Endothelial cell of umbilical vein (primary cell): ENCODE measurements around the gene RMDN3. TPM values are rescaled to one million over a fixed set of nuclear protein-coding genes. Genes with fewer than 3 reads are reported as not detected.

Experiments
- BruUV-seq: library from RNA; stranded (reverse); fragments of 400-500 nt; replicated peaks from 2 replicates; lab custom pipeline; 2021; lab: Mats Ljungman, UMichigan
- CTCF ChIA-PET: fragments of 300-600, 350-600 bp; sonication (Branson Sonifier 250); formaldehyde crosslinking; loops from one replicate; lab custom pipeline; 2021; ENCODE audit warnings: antibody characterized with exemption, inconsistent platforms; lab: Charles Lee
- POLR2A ChIA-PET: fragments of 300-600, 350-600 bp; sonication (Branson Sonifier 250); formaldehyde crosslinking; loops from one replicate; lab custom pipeline; 2021; ENCODE audit warnings: antibody characterized with exemption, inconsistent platforms; lab: Charles Lee
- DNase-seq: peaks from one replicate; pipeline ENCODE4 v3.0.0-alpha.2; 2011; ENCODE audit warnings: low read depth, low spot score
- FAIRE-seq: peaks from 2 replicates; lab custom pipeline; 2011; peaks lifted over from hg19 to GRCh38; lab: Jason Lieb, UNC
- H2AFZ ChIP-seq: 2 replicates; pipeline ENCODE4 v1.6.0; 2012; ENCODE audit warnings: low read depth, low read length, control low read depth, inconsistent platforms
- H3K27ac ChIP-seq: 2 replicates; pipeline ENCODE4 v1.5.1; 2011; ENCODE audit warnings: low read depth, mild to moderate bottlenecking, control low read depth, low read length, moderate library complexity; ENCODE audit not compliant: insufficient read depth
- H3K27me3 ChIP-seq, 2 experiments: 2 replicates each; pipeline versions ENCODE4 v1.6.0 to v1.6.1; 2011; ENCODE audit warnings: low read length in 2 of 2, mixed read lengths in 1 of 2; ENCODE audit not compliant: control insufficient read depth in 2 of 2, insufficient read depth in 2 of 2
- H3K36me3 ChIP-seq, 2 experiments: 2 replicates in 1 of 2; 3 replicates in 1 of 2; pipeline ENCODE4 v1.5.1; 2011; ENCODE audit warnings: low read length in 2 of 2, mild to moderate bottlenecking in 1 of 2, moderate library complexity in 1 of 2; ENCODE audit not compliant: control insufficient read depth in 2 of 2, insufficient read depth in 2 of 2; ENCODE audit errors: extremely low read depth in 1 of 2
- H3K4me1 ChIP-seq: 3 replicates; pipeline ENCODE4 v1.5.1; 2011; ENCODE audit warnings: mild to moderate bottlenecking, low read length; ENCODE audit not compliant: control insufficient read depth, insufficient read depth; ENCODE audit errors: extremely low read depth
- H3K4me2 ChIP-seq: 2 replicates; pipeline ENCODE4 v1.6.1; 2011; ENCODE audit warnings: low read length, control low read depth, mixed read lengths; ENCODE audit not compliant: insufficient read depth
- H3K4me3 ChIP-seq, 3 experiments: fragments of 200-600 bp in 1 of 3; sonication (generic), shearing (Covaris generic) in 1 of 3; replicated peaks in 1 of 3; 2 replicates each; pipeline ENCODE4 v1.5.1; 2011 to 2016; ENCODE audit warnings: control low read depth in 3 of 3, low read length in 3 of 3, mild to moderate bottlenecking in 2 of 3, inconsistent platforms in 1 of 3, low read depth in 1 of 3, moderate library complexity in 1 of 3; ENCODE audit not compliant: insufficient read depth in 1 of 3
- H3K79me2 ChIP-seq: 2 replicates; pipeline ENCODE4 v1.6.0; 2012; ENCODE audit warnings: low read length, inconsistent platforms; ENCODE audit not compliant: control insufficient read depth, insufficient read depth
- H3K9ac ChIP-seq: replicated peaks from 2 replicates; pipeline ENCODE3; 2011; ENCODE audit warnings: low read length, control low read depth; ENCODE audit not compliant: insufficient read depth; ENCODE audit errors: extremely low read depth
- H3K9me1 ChIP-seq: replicated peaks from 3 replicates; pipeline ENCODE4 v1.6.0; 2011; ENCODE audit warnings: mild to moderate bottlenecking, low read length; ENCODE audit not compliant: control insufficient read depth, insufficient read depth; ENCODE audit errors: extremely low read depth
- H3K9me3 ChIP-seq: replicated peaks from 2 replicates; pipeline ENCODE4 v1.5.1; 2012; ENCODE audit warnings: low read length, inconsistent platforms; ENCODE audit not compliant: control insufficient read depth, insufficient read depth
- H4K20me1 ChIP-seq: replicated peaks from 2 replicates; pipeline ENCODE3; 2011; ENCODE audit warnings: mild to moderate bottlenecking, low read length; ENCODE audit not compliant: control insufficient read depth, insufficient read depth; ENCODE audit errors: extremely low read depth
- EZH2 ChIP-seq: IDR thresholded peaks from 2 replicates; pipeline ENCODE4 v1.6.1; 2012; ENCODE audit warnings: borderline replicate concordance, low read depth, mild to moderate bottlenecking, moderate library complexity, low read length, inconsistent platforms; ENCODE audit not compliant: severe bottlenecking
- FOS ChIP-seq: IDR thresholded peaks from 2 replicates; pipeline ENCODE4 v1.6.1; 2011; ENCODE audit warnings: mild to moderate bottlenecking, low read length, moderate library complexity, borderline replicate concordance; ENCODE audit not compliant: insufficient read depth
- GATA2 ChIP-seq: IDR thresholded peaks from 2 replicates; pipeline ENCODE4 v1.7.0; 2011; ENCODE audit warnings: low read depth, mild to moderate bottlenecking, moderate library complexity, mixed read lengths, low read length; ENCODE audit not compliant: insufficient read length, insufficient read depth
- JUN ChIP-seq: IDR thresholded peaks from 2 replicates; pipeline ENCODE4 v1.6.1; 2011; ENCODE audit warnings: borderline replicate concordance, low read depth; ENCODE audit not compliant: insufficient read length, insufficient read depth
- MYC ChIP-seq: IDR thresholded peaks from one replicate; pipeline ENCODE4 v1.6.1; 2011; ENCODE audit warnings: mild to moderate bottlenecking, low read depth, low read length
- POLR2A ChIP-seq: IDR thresholded peaks from 2 replicates; pipeline ENCODE4 v1.6.1; 2012; ENCODE audit warnings: low read depth, mild to moderate bottlenecking, control low read depth, low read length
- POLR2AphosphoS5 ChIP-seq: IDR thresholded peaks from 2 replicates; pipeline ENCODE4 v1.6.1; 2012; ENCODE audit warnings: low read depth, mild to moderate bottlenecking, control low read depth, low read length, moderate library complexity; ENCODE audit not compliant: insufficient read depth
- dilution Hi-C: fragments of 300-500 bp; cut with MboI; formaldehyde crosslinking; loops from one replicate; pipeline ENCODE4 v1.15.0; 2019; ENCODE audit warnings: low sequenced_read_pairs; ENCODE audit not compliant: extremely low pct_ligation_motif_present
- intact Hi-C: fragments of 100-400 bp; cut with micrococcal nuclease; formaldehyde crosslinking; loops from one replicate; pipeline ENCODE4 v1.10.0; 2022
- polyA plus RNA-seq, 4 experiments: library from polyadenylated mRNA; depleted of rRNA in 3 of 4; stranded (reverse) in 3 of 4; unstranded in 1 of 4; fragments of >200 nt; gene quantifications; 2 replicates each; pipeline versions ENCODE4 v1.2.1 to v1.2.3, GENCODE V29; 2011 to 2012; ENCODE audit warnings: missing spikeins in 1 of 4
- total RNA-seq: library from RNA; stranded (reverse); gene quantifications from 2 replicates; pipeline ENCODE4 v1.2.3, GENCODE V29; 2021
- TF ChIP-seq, protein P1 (sequence below), 2 donors: IDR thresholded peaks; 1 replicate in 1 of 2; 2 replicates in 1 of 2; pipeline ENCODE4 v1.5.1; 2011; ENCODE audit warnings: low read length in 2 of 2, mild to moderate bottlenecking in 2 of 2, moderate library complexity in 2 of 2, control low read depth in 1 of 2, inconsistent platforms in 1 of 2, low read depth in 1 of 2; ENCODE audit not compliant: insufficient read depth in 1 of 2; ENCODE audit errors: extremely low read depth in 1 of 2
- TF ChIP-seq, protein P2 (sequence below): IDR thresholded peaks from 2 replicates; pipeline ENCODE4 v1.6.1; 2011; ENCODE audit not compliant: insufficient read depth, insufficient read length

The RMDN3 gene
- total and polyA plus RNA-seq, 2 donors (not counting 3 experiments of a cell fraction or from before 2014, with no cell fraction given): 20.1 to 37.2 TPM

DNA sequence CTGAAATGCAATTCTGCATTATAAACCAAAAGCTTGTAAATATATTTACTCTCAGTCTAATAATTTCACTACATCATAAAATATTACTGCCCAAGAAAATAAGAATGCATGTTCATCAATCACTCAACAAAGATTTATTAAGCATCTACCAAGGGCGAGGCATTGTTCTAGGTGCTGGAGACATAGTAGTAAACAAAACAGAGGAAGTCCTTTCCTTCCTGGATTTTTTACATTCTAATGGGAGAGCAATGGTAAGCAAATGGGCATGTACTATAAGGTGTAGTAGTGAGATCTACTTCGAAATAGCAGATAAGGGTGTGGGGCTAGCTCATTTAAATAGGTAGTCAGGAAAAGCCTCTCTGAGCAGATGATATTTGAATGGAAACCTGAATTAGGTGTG, 41.0 kb upstream of the RMDN3 start:
- DNase-seq (peak; percentile 81), FAIRE-seq (peak; percentile 77)
- Histone ChIP-seq H3K27me3 (no peaks in the 10 kb centered on the region), H3K4me3 (no peak overlapping the region), H4K20me1 (no peaks in the 10 kb centered on the region), H3K4me2 (peak overlapping the region; percentile 28), H3K27ac (peak overlapping the region; percentile 78), H3K79me2 (peaks cover 29% of the 10 kb centered on the region), H3K36me3 (no peaks in the 10 kb centered on the region), H3K4me1 (peaks cover 43% of the 10 kb centered on the region), H2AFZ (no peak overlapping the region), H3K9me3 (no peaks in the 10 kb centered on the region), H3K9ac (no peak overlapping the region), H3K9me1 (no peaks in the 10 kb centered on the region)
- BruUV-seq: no TSS peak
- intact Hi-C loops (loop anchor here (1.0 kb wide), 1 partner anchor 11 kb away; the partner anchor contains the start of genes DNAJC17 and ZFYVE19), dilution Hi-C loops (no loop called here)
- ChIA-PET POLR2A (no interaction called here), CTCF (interaction anchor here (0.6 to 1.5 kb wide), 4 partner anchors 13 to 98 kb away, joined by 3 to 7 read pairs (median 3); partner anchors contain the start of gene VPS18)
- TF ChIP-seq POLR2A (no peak), JUN (peak; percentile 13)

DNA sequence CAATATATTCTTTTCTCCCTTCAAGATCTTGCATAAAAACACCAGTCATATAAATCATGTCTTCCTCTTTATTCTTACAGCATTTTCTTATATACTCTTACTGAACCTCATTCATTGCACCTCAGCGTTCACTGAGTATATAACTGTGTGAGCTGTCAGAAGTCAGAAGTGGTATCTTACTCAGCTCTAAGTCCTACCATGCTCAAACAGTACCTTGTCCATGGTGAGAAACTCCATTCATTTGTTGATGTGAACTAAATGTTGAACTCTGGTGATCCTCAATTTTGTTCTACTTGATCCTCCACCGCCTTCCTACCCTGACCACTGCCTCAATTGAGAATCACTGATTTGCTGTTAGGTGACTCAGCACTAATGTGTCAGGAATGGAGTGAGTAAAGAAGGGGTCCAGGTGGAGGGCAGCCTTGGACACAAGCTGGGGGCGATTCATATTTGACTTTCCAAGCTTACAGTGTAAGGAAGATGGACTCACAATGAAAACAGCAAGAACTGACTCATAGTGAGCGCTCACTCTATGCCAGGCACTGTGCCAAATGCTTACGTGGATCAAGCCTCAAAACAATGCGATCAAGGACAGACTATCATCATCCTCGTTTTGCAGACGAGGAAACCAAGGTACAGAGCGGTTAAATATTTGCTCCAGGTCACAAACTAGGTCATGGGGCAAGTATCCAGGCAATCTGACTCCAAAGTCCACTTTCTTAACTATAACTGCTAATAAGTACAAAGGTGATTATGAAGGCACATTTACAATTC, 38.3 kb upstream of the RMDN3 start:
- Histone ChIP-seq H4K20me1 (no peaks in the 10 kb centered on the region), H3K27ac (peak overlapping the region; percentile 58), H3K79me2 (peaks cover 26% of the 10 kb centered on the region), H3K27me3 (no peaks in the 10 kb centered on the region), H2AFZ (no peak overlapping the region), H3K36me3 (no peaks in the 10 kb centered on the region), H3K4me2 (peak overlapping the region; percentile 53), H3K9ac (peak overlapping the region; percentile 4), H3K9me3 (no peaks in the 10 kb centered on the region), H3K4me3 (no peak overlapping the region), H3K4me1 (peaks cover 48% of the 10 kb centered on the region), H3K9me1 (no peaks in the 10 kb centered on the region)
- BruUV-seq: TSS peak; percentile 16
- ChIA-PET POLR2A (no interaction called here), CTCF (interaction anchor here (0.7 to 2.8 kb wide), 7 partner anchors 9 to 100 kb away, joined by 3 to 10 read pairs (median 5); partner anchors contain the start of genes DNAJC17 and ZFYVE19)
- intact Hi-C loops: loop anchor here (1.0 to 2.0 kb wide), 3 partner anchors 13 to 38 kb away; partner anchors contain the start of genes C15orf62, DNAJC17, RMDN3 and ZFYVE19
- TF ChIP-seq POLR2A: no peak
- TF ChIP-seq, protein P1, sequence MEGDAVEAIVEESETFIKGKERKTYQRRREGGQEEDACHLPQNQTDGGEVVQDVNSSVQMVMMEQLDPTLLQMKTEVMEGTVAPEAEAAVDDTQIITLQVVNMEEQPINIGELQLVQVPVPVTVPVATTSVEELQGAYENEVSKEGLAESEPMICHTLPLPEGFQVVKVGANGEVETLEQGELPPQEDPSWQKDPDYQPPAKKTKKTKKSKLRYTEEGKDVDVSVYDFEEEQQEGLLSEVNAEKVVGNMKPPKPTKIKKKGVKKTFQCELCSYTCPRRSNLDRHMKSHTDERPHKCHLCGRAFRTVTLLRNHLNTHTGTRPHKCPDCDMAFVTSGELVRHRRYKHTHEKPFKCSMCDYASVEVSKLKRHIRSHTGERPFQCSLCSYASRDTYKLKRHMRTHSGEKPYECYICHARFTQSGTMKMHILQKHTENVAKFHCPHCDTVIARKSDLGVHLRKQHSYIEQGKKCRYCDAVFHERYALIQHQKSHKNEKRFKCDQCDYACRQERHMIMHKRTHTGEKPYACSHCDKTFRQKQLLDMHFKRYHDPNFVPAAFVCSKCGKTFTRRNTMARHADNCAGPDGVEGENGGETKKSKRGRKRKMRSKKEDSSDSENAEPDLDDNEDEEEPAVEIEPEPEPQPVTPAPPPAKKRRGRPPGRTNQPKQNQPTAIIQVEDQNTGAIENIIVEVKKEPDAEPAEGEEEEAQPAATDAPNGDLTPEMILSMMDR (IDR thresholded peaks at IDR 0.05; ENCODE audit: extremely low read depth in 1 of 2, insufficient read depth in 1 of 2, low read depth in 1 of 2, low read length in 2 of 2): no peak
- TF ChIP-seq GATA2: peak; percentile 20
- TF ChIP-seq POLR2AphosphoS5: peak; percentile 72
- no peak for TF ChIP-seq EZH2
- TF ChIP-seq JUN: peak; percentile 85
- TF ChIP-seq, protein P2, sequence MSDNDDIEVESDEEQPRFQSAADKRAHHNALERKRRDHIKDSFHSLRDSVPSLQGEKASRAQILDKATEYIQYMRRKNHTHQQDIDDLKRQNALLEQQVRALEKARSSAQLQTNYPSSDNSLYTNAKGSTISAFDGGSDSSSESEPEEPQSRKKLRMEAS: no peak
- TF ChIP-seq MYC: no peak
- peak; percentile 95 for TF ChIP-seq FOS
- dilution Hi-C loops: no loop called here
- peak; percentile 99 for DNase-seq
- FAIRE-seq: peak; percentile 98
